Heart left ventricle (tissue), 16 donors: ENCODE data around the gene BMP2K. TPM values are rescaled to one million over a fixed set of nuclear protein-coding genes. Genes with fewer than 3 reads are reported as not detected.
"Not testable (repeated sequence)": the region's sequence is repeated elsewhere in the genome, so short reads cannot be mapped to it uniquely, and the experiment has no call there.

Experiments used
- ATAC-seq, 4 donors: fragments of 200-7000 bp; cut with Tn5 transposase; one replicate each; pipeline ENCODE4 v1.9.1; 2020 to 2022; ENCODE audit warnings: moderate library complexity in 4 of 4, mild to moderate bottlenecking in 3 of 4, moderate number of reproducible peaks in 1 of 4
- DNase-seq, 5 donors: peaks; one replicate each; pipeline ENCODE4 v3.0.0-alpha.2; 2020
- H3K27ac ChIP-seq, 12 donors: fragments of 200-600 bp; sonication (generic) in 4 of 12; one replicate each; pipeline versions ENCODE4 v1.5.0 to v1.8.0; 2016 to 2022; ENCODE audit warnings: mild to moderate bottlenecking in 2 of 12
- H3K27me3 ChIP-seq, 9 donors: fragments of 200-600 bp; sonication (generic) in 2 of 9; one replicate each; pipeline versions ENCODE4 v1.5.1 to v1.8.0; 2016 to 2022; ENCODE audit warnings: mild to moderate bottlenecking in 3 of 9
- H3K36me3 ChIP-seq, 9 donors: fragments of 200-600 bp; sonication (generic) in 2 of 9; one replicate each; pipeline versions ENCODE4 v1.5.0 to v1.8.0; 2018 to 2022; ENCODE audit warnings: mild to moderate bottlenecking in 2 of 9
- H3K4me1 ChIP-seq, 12 donors: fragments of 200-600 bp; sonication (generic) in 4 of 12; one replicate each; pipeline versions ENCODE4 v1.5.0 to v1.8.0; 2016 to 2022; ENCODE audit warnings: mild to moderate bottlenecking in 3 of 12
- H3K4me3 ChIP-seq, 12 donors: fragments of 200-600 bp; sonication (generic) in 4 of 12; one replicate each; pipeline versions ENCODE4 v1.5.0 to v1.8.0; 2017 to 2022; ENCODE audit warnings: mild to moderate bottlenecking in 9 of 12, moderate library complexity in 4 of 12
- H3K9me3 ChIP-seq, 12 donors: fragments of 200-600 bp; sonication (generic) in 4 of 12; one replicate each; pipeline versions ENCODE4 v1.5.0 to v1.8.0; 2016 to 2022; ENCODE audit warnings: mild to moderate bottlenecking in 1 of 12
- CTCF ChIP-seq, 12 donors: fragments of 200-600 bp; sonication (generic) in 4 of 12; IDR thresholded peaks; one replicate each; pipeline versions ENCODE4 v1.5.0 to v1.8.0; 2018 to 2022; ENCODE audit warnings: antibody characterized with exemption in 12 of 12, mild to moderate bottlenecking in 5 of 12
- POLR2A ChIP-seq, 2 donors: fragments of 450-650 bp; IDR thresholded peaks; one replicate each; pipeline ENCODE4 v1.6.1; 2017; ENCODE audit warnings: antibody characterized with exemption in 2 of 2, mild to moderate bottlenecking in 2 of 2, moderate library complexity in 2 of 2
- WGBS, 4 donors: extraction: QIAGEN DNeasy Blood & Tissue Kit in 2 of 4; methylation state at CpG; one replicate each; pipeline versions ENCODE4 v1.1.5 to v1.1.7; 2013 to 2018; 5-methylcytosine and 5-hydroxymethylcytosine counted together
- intact Hi-C, 10 donors: fragments of 100-400 bp; cut with DNase I; formaldehyde crosslinking; loops; one replicate each; pipeline versions ENCODE4 v1.11.1 to v1.14.2; 2022
- polyA plus RNA-seq, 2 donors: library from polyadenylated mRNA; stranded (reverse); fragments of 200-250 nt; gene quantifications; one replicate each; pipeline ENCODE4 v1.2.3, GENCODE V29; 2013
- total RNA-seq, 9 donors: library from RNA; depleted of rRNA in 2 of 9; stranded (reverse); fragments of >200 nt in 2 of 9; fragmentation: NEBNext Ultra II Directional in 3 of 9; extraction: Animal tissue kit (Norgen Biotek cat#: 25700) in 3 of 9; gene quantifications; one replicate each; pipeline versions ENCODE4 v1.1.0 to v1.2.4, GENCODE V29; 2016 to 2023
- donor health status: ischemic (EF 13 %, LVEDD 7.1; RV severe dilation, severe dysfunction).
- donor health status: healthy with polysubstance abuse.
- donor health status: DM: no; HTN: yes; CAD: no.
- donor health status: DM: no; HTN: no; CAD: no.
- donor health status: ischemic (EF 25% LVEDD 6.9; RV normal size, moderate dysfunction).
- donor health status: ischemic (EF 25% LVEDD 5.7; RV mildly dilated, moderate dysfunction).
- donor health status: healthy.
- donor health status: DM: yes; HTN: yes; CAD: no.
- donor health status: ischemic (EF 35%, LVEDD 5.7; RV mildly dilated, moderate dysfunction).
- donor health status: nonischemic (EF 11% LVEDD 7.7; RV severe dilation, severe dysfunction).
- donor health status: DM: yes; HTN: yes; CAD: no.
- donor health status: PGD.
- donor health status: ischemic (EF 29% LVEDD 5.4; RV normal size, mild dysfunction).
- donor health status: nonischemic (EF 23%, LVEDD 6.1; RV moderate dilation, normal function).

BMP2K gene
- total and polyA plus RNA-seq, 11 donors = 5.4 to 65.7 (median 21.6) TPM

DNA sequence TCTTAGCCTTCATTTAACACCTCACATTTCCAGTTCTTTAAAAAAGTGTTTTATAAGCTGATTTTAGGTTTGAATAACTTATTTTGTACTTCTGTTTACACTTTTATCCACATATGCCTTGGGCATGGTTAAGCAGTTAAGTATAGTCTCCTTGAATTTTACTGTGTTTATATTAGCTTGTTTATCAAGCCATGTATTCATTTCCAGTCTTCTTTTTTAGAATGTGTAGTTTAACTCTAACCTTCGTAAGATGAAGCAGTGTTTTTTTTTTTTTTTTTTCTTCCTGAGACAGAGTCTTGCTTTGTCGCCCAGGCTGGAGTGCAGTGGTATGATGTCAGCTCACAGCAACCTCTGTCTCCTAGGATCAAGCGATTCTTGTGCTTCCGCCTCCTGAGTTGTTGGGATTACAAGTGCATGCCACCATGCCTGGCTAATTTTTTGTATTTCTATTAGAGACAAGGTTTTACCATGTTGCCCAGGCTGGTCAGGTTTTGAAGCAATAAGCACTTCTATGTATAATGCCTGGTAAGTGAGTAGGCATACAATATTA, 42.5 kb downstream of the BMP2K start:
- DNase-seq = no peak
- H3K9me3 ChIP-seq = no peaks in the 10 kb centered on the region
- no peak overlapping the region for H3K4me3 ChIP-seq
- intact Hi-C loops = no loop called here
- no peak for ATAC-seq
- peaks cover 0 to 5% (median 0%) of the 10 kb centered on the region in 9 donors for H3K36me3 ChIP-seq
- no peak overlapping the region for H3K27ac ChIP-seq
- no peak for TF ChIP-seq POLR2A (IDR thresholded peaks at IDR 0.05)
- no peak for TF ChIP-seq CTCF (IDR thresholded peaks at IDR 0.05)
- peaks cover 0 to 2% (median 0%) of the 10 kb centered on the region in 12 donors for H3K4me1 ChIP-seq
- WGBS, 4 donors = 92 to 95% (median 93%) methylated on average over 4 of the region's 4 CpGs
- H3K27me3 ChIP-seq = no peaks in the 10 kb centered on the region

DNA sequence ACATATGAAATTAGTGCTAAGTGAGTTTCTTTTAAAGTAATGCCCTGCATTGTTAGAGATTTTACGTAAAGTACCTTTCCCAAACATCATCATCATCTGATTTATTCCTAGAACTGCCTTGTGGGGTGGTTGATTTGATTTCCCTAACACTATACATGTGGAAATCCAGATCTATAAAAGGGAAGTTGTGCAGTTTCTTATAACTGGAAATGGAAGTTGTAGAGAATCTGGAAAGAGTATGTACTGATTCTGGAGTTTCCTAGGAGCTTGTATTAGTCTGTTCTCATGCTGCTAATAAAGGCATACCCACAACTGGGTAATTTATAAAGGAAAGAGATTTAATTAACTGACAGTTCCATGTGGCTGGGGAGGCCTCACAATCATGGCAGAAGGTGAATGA, 47.9 kb downstream of the BMP2K start:
- peaks cover 0 to 37% (median 29%) of the 10 kb centered on the region in 9 donors for H3K36me3 ChIP-seq
- WGBS, 4 donors = 93 to 100% (median 98%) methylated on average over 1 of the region's 1 CpG
- DNase-seq = no peak
- intact Hi-C loops = no loop called here
- H3K27me3 ChIP-seq = no peaks in the 10 kb centered on the region
- H3K4me3 ChIP-seq = no peak overlapping the region
- no peak for ATAC-seq
- peaks cover 0 to 12% (median 0%) of the 10 kb centered on the region in 12 donors for H3K4me1 ChIP-seq
- TF ChIP-seq POLR2A (IDR thresholded peaks at IDR 0.05) (no peak), CTCF (IDR thresholded peaks at IDR 0.05) (no peak)
- no peak overlapping the region for H3K27ac ChIP-seq
- H3K9me3 ChIP-seq = no peaks in the 10 kb centered on the region

DNA sequence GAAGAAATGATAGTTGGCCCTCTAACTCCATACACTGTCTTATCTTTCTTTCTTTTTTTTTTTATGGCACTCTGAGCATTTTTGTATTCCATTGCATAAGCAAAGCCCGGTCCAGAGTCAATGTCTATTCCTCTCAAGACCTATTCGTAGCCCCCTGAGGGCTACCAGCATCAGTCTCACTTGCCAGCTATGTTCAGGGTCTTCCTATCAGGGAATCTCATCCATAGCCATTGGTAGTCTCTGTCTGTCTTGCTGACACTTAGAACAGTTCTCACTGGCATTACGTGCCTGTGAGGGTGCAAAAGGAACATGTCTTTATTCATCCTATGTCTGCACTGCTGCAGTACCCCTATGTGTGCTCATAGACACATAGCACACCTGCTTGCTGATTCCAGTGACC, 51.0 kb downstream of the BMP2K start:
- peaks cover 0 to 53% (median 33%) of the 10 kb centered on the region in 9 donors for H3K36me3 ChIP-seq
- ATAC-seq = no peak
- no peak for DNase-seq
- H3K27me3 ChIP-seq = no peaks in the 10 kb centered on the region
- peaks cover 0 to 15% (median 0%) of the 10 kb centered on the region in 12 donors for H3K4me1 ChIP-seq
- H3K27ac ChIP-seq = no peak overlapping the region
- 92 to 99% (median 97%) methylated on average over 3 of the region's 3 CpGs for WGBS, 4 donors
- no peak for TF ChIP-seq CTCF (IDR thresholded peaks at IDR 0.05)
- TF ChIP-seq POLR2A (IDR thresholded peaks at IDR 0.05) = no peak
- H3K9me3 ChIP-seq = no peaks in the 10 kb centered on the region
- no peak overlapping the region for H3K4me3 ChIP-seq
- intact Hi-C loops = no loop called here

GRCh38 chr4:78829296-78829695, 53.1 kb downstream of the BMP2K start:
- TF ChIP-seq CTCF (IDR thresholded peaks at IDR 0.05) (no peak), POLR2A (IDR thresholded peaks at IDR 0.05) (no peak)
- ATAC-seq (no peak), DNase-seq (no peak)
- Histone ChIP-seq H3K27me3 (no peaks in the 10 kb centered on the region), H3K27ac (no peak overlapping the region), H3K36me3 (peaks cover 0 to 61% (median 45%) of the 10 kb centered on the region in 9 donors), H3K4me3 (no peak overlapping the region), H3K4me1 (peaks cover 0 to 7% (median 0%) of the 10 kb centered on the region in 12 donors), H3K9me3 (no peaks in the 10 kb centered on the region)
- intact Hi-C loops = no loop called here

DNA sequence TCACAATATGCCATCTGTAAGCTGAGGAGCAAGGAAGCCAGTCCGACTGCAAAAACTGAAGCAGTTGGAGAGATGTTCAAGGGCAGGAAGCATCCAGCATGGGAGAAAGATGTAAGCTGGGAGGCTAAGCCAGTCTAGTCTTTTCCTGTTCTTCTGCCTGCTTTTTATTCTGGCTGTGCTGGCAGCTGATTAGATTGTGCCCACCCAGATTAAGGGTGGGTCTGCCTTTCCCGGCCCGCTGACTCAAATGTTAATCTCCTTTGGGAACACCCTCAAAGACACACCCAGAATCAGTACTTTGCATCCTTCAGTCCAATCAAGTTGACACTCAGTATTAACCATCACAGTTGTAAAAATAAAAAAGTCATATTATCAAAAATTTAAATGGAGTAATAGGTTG, 63.5 kb downstream of the BMP2K start:
- H3K4me1 ChIP-seq, H3K9me3 ChIP-seq, H3K27ac ChIP-seq, H3K27me3 ChIP-seq, H3K4me3 ChIP-seq, DNase-seq, ATAC-seq: not testable (repeated sequence)
- peaks cover 0 to 41% (median 11%) of the 10 kb centered on the region in 9 donors for H3K36me3 ChIP-seq
- 74 to 96% (median 86%) methylated on average over 3 of the region's 3 CpGs for WGBS, 4 donors
- intact Hi-C loops = loop anchor here in 2 of 10 donors (10.0 kb wide), 1 partner anchor 55 kb away; no protein-coding TSS in a partner anchor

GRCh38 chr4:78840286-78840685, 64.1 kb downstream of the BMP2K start:
- ATAC-seq, H3K4me3 ChIP-seq, H3K4me1 ChIP-seq, H3K9me3 ChIP-seq, H3K27ac ChIP-seq, H3K27me3 ChIP-seq, DNase-seq: not testable (repeated sequence)
- intact Hi-C loops = loop anchor here in 1 of 10 donors (10.0 kb wide), 1 partner anchor 55 kb away; no protein-coding TSS in a partner anchor
- H3K36me3 ChIP-seq = peaks cover 0 to 38% (median 10%) of the 10 kb centered on the region in 9 donors
- 95 to 97% (median 96%) methylated on average over 4 of the region's 4 CpGs for WGBS, 4 donors
